ENCODE results near the gene LGALS1. TPM values are rescaled to one million over a fixed set of nuclear protein-coding genes. Genes with fewer than 3 reads are reported as not detected.
"Not testable (repeated sequence)": the region's sequence is repeated elsewhere in the genome, so short reads cannot be mapped to it uniquely, and the experiment has no call there.

LGALS1 gene
- total RNA-seq, 1 experiment from 2014 or later = 671 TPM

GRCh38 chr22:37647928-37648327 is 27.5 kb upstream of the LGALS1 start:
- H3K27me3 ChIP-seq = no peaks in the 10 kb centered on the region
- no peaks in the 10 kb centered on the region for H3K9me3 ChIP-seq (replicated peaks)
- 0 out of 2 replicates have a peak, but pooled peaks cover 7% of the 10 kb centered on the region for H3K4me1 ChIP-seq
- DNase-seq = peak; percentile 39 to 49
- H3K27ac ChIP-seq = peak overlapping the region; percentile 29; the same call in 1 of the 2 replicates
- H3K36me3 ChIP-seq = no peaks in the 10 kb centered on the region; the same call in 1 of the 2 replicates
- no peak overlapping the region for H3K4me3 ChIP-seq

GRCh38 chr22:37650463-37651136 is 24.8 kb upstream of the LGALS1 start:
- no peaks in the 10 kb centered on the region for H3K27me3 ChIP-seq
- H3K9me3 ChIP-seq (replicated peaks) = no peaks in the 10 kb centered on the region
- H3K36me3 ChIP-seq = no peaks in the 10 kb centered on the region; the same call in 1 of the 2 replicates
- H3K4me3 ChIP-seq = no peak overlapping the region
- DNase-seq = no peak
- no peak overlapping the region for H3K27ac ChIP-seq
- H3K4me1 ChIP-seq = 0 out of 2 replicates have a peak, but pooled peaks cover 7% of the 10 kb centered on the region

- Histone ChIP-seq H3K27me3 (no peaks in the 10 kb centered on the region), H3K27ac (no peak overlapping the region), H3K4me1 (peaks cover 6% of the 10 kb centered on the region), H3K36me3 (no peaks in the 10 kb centered on the region; the same call in 1 of the 2 replicates), H3K4me3 (no peak overlapping the region), H3K9me3 (replicated peaks) (no peaks in the 10 kb centered on the region)
- DNase-seq = no peak
Observed at GRCh38 chr22:37654563-37655251, 20.7 kb upstream of the LGALS1 start.

- H3K4me1 ChIP-seq = peaks cover 9% of the 10 kb centered on the region
Observed at GRCh38 chr22:37655252-37655563, 20.2 kb upstream of the LGALS1 start.

GRCh38 chr22:37656583-37656982 is 18.9 kb upstream of the LGALS1 start:
- H3K27me3 ChIP-seq; H3K9me3 ChIP-seq (replicated peaks); H3K4me3 ChIP-seq; DNase-seq; H3K27ac ChIP-seq; H3K36me3 ChIP-seq: not testable (repeated sequence)
- H3K4me1 ChIP-seq = peaks cover 21% of the 10 kb centered on the region

More at GRCh38 chr22:37655252-37655563, 20.2 kb upstream of the LGALS1 start:
- Histone ChIP-seq H3K27ac (no peak overlapping the region), H3K27me3 (no peaks in the 10 kb centered on the region), H3K36me3 (no peaks in the 10 kb centered on the region; the same call in 1 of the 2 replicates), H3K9me3 (replicated peaks) (no peaks in the 10 kb centered on the region), H3K4me3 (no peak overlapping the region)
- DNase-seq = no peak

- Histone ChIP-seq H3K27me3 (no peaks in the 10 kb centered on the region), H3K9me3 (replicated peaks) (no peaks in the 10 kb centered on the region), H3K4me3 (peak overlapping the region; percentile 68), H3K4me1 (peaks cover 28% of the 10 kb centered on the region), H3K27ac (peak overlapping the region; percentile 34), H3K36me3 (no peaks in the 10 kb centered on the region)
- DNase-seq = peak in 1 of 2 experiments; percentile 40
Observed at GRCh38 chr22:37657590-37658132, 17.8 kb upstream of the LGALS1 start.

GRCh38 chr22:37658133-37659065 is 17.0 kb upstream of the LGALS1 start, which contains the start of gene PDXP:
TSS of gene PDXP (plus strand) at chr22:37658723. CDS start at chr22:37658783, 60 bp downstream.
- peaks cover 28% of the 10 kb centered on the region for H3K4me1 ChIP-seq
- H3K4me3 ChIP-seq = peak within 1 kb of the TSS; percentile 68
- peak; percentile 99 for DNase-seq
- peak within 1 kb of the TSS; percentile 34 for H3K27ac ChIP-seq
- H3K27me3 ChIP-seq = no peaks in the 10 kb centered on the region
- no peaks in the 10 kb centered on the region for H3K36me3 ChIP-seq
- no peaks in the 10 kb centered on the region for H3K9me3 ChIP-seq (replicated peaks)

GRCh38 chr22:37659066-37659896 is 16.2 kb upstream of the LGALS1 start:
- H3K36me3 ChIP-seq = no peaks in the 10 kb centered on the region
- H3K4me1 ChIP-seq = peaks cover 28% of the 10 kb centered on the region
- H3K4me3 ChIP-seq = peak overlapping the region; percentile 68
- DNase-seq = no peak
- H3K27ac ChIP-seq = peak overlapping the region; percentile 6; the same call in 1 of the 2 replicates
- H3K27me3 ChIP-seq = no peaks in the 10 kb centered on the region
- no peaks in the 10 kb centered on the region for H3K9me3 ChIP-seq (replicated peaks)

GRCh38 chr22:37659897-37660708 is 15.3 kb upstream of the LGALS1 start:
- Histone ChIP-seq H3K4me1 (peaks cover 28% of the 10 kb centered on the region), H3K27ac (no peak overlapping the region), H3K27me3 (no peaks in the 10 kb centered on the region), H3K36me3 (peaks cover 3% of the 10 kb centered on the region; the same call in 1 of the 2 replicates), H3K4me3 (peak overlapping the region; percentile 68), H3K9me3 (replicated peaks) (no peaks in the 10 kb centered on the region)
- DNase-seq = no peak

GRCh38 chr22:37660709-37661045 is 14.8 kb upstream of the LGALS1 start:
- DNase-seq = no peak
- H3K27me3 ChIP-seq = no peaks in the 10 kb centered on the region
- H3K9me3 ChIP-seq (replicated peaks) = no peaks in the 10 kb centered on the region
- peaks cover 28% of the 10 kb centered on the region for H3K4me1 ChIP-seq
- H3K36me3 ChIP-seq = peaks cover 5% of the 10 kb centered on the region; the same call in 1 of the 2 replicates
- peak overlapping the region; percentile 17; the same call in 1 of the 2 replicates for H3K4me3 ChIP-seq
- H3K27ac ChIP-seq = peak overlapping the region; percentile 80

- no peaks in the 10 kb centered on the region for H3K27me3 ChIP-seq
- H3K27ac ChIP-seq = peak overlapping the region; percentile 80
Observed at GRCh38 chr22:37661160-37661924, 14.1 kb upstream of the LGALS1 start.

GRCh38 chr22:37662039-37662438 is 13.4 kb upstream of the LGALS1 start:
- Histone ChIP-seq H3K4me1 (peaks cover 30% of the 10 kb centered on the region), H3K27me3 (no peaks in the 10 kb centered on the region), H3K27ac (peak overlapping the region; percentile 27; the same call in 1 of the 2 replicates), H3K4me3 (no peak overlapping the region), H3K36me3 (peaks cover 16% of the 10 kb centered on the region), H3K9me3 (replicated peaks) (no peaks in the 10 kb centered on the region)
- DNase-seq = no peak

More at GRCh38 chr22:37661160-37661924, 14.1 kb upstream of the LGALS1 start:
- DNase-seq = peak; percentile 82 to 87
- Histone ChIP-seq H3K4me3 (peak overlapping the region; percentile 17), H3K9me3 (replicated peaks) (no peaks in the 10 kb centered on the region), H3K4me1 (peaks cover 28% of the 10 kb centered on the region), H3K36me3 (peaks cover 12% of the 10 kb centered on the region)
